HFFc6 (cell line): ENCODE results near the gene LSG1. TPM values are rescaled to one million over a fixed set of nuclear protein-coding genes. Genes with fewer than 3 reads are reported as not detected.

Experiments
- DNase-seq: peaks from one replicate; pipeline ENCODE4 v3.0.0-alpha.2; 2018
- H3K27ac Mint-ChIP-seq: 2 replicates; pipeline ENCODE4 v1.8.0; 2020; ENCODE audit warnings: mild to moderate bottlenecking, mixed read lengths
- H3K27me3 Mint-ChIP-seq: 2 replicates; pipeline ENCODE4 v1.8.0; 2021; ENCODE audit warnings: mild to moderate bottlenecking, moderate library complexity, mixed read lengths; ENCODE audit not compliant: insufficient read depth
- H3K36me3 Mint-ChIP-seq: 2 replicates; pipeline ENCODE4 v1.8.0; 2021; ENCODE audit warnings: low read depth, mixed read lengths
- H3K4me1 Mint-ChIP-seq: 2 replicates; pipeline ENCODE4 v1.8.0; 2020; ENCODE audit warnings: low read depth, mixed read lengths
- H3K4me3 Mint-ChIP-seq: 2 replicates; pipeline ENCODE4 v1.8.0; 2020; ENCODE audit warnings: mild to moderate bottlenecking, moderate library complexity, mixed read lengths
- H3K9me3 Mint-ChIP-seq: 2 replicates; pipeline ENCODE4 v1.8.0; 2020; ENCODE audit warnings: mild to moderate bottlenecking, mixed read lengths
- CTCF ChIP-seq: fragments of 200-600 bp; sonication (generic); IDR thresholded peaks from 2 replicates; pipeline ENCODE4 v1.5.0; 2021; ENCODE audit warnings: antibody characterized with exemption, mild to moderate bottlenecking
- total RNA-seq, 6 experiments: library from RNA; stranded (reverse); fragmentation: NEBNext Ultra II Directional; extraction: Animal tissue kit (Norgen Biotek cat#: 25700); gene quantifications; 2 replicates in 1 of 6; 3 replicates in 5 of 6; pipeline ENCODE4 v1.2.3, GENCODE V29; 2021

The LSG1 gene
- total RNA-seq, 6 experiments from 2014 or later: 26.4 to 31.7 (median 29.3) TPM

GRCh38 chr3:194714137-194714455 is 42.1 kb upstream of the LSG1 start:
- H3K27ac Mint-ChIP-seq: no peak overlapping the region
- no peak for DNase-seq
- no peaks in the 10 kb centered on the region for H3K9me3 Mint-ChIP-seq
- no peaks in the 10 kb centered on the region for H3K36me3 Mint-ChIP-seq
- TF ChIP-seq CTCF: no peak
- H3K27me3 Mint-ChIP-seq: peaks cover 22% of the 10 kb centered on the region
- no peak overlapping the region for H3K4me3 Mint-ChIP-seq
- peaks cover 10% of the 10 kb centered on the region for H3K4me1 Mint-ChIP-seq

GRCh38 chr3:194713299-194714136 is 41.5 kb upstream of the LSG1 start:
- H3K4me1 Mint-ChIP-seq: peaks cover 10% of the 10 kb centered on the region
- H3K4me3 Mint-ChIP-seq: no peak overlapping the region
- H3K9me3 Mint-ChIP-seq: no peaks in the 10 kb centered on the region
- no peak for TF ChIP-seq CTCF
- H3K27ac Mint-ChIP-seq: no peak overlapping the region
- peaks cover 21% of the 10 kb centered on the region for H3K27me3 Mint-ChIP-seq
- no peak for DNase-seq
- no peaks in the 10 kb centered on the region for H3K36me3 Mint-ChIP-seq

GRCh38 chr3:194711913-194712312 is 39.9 kb upstream of the LSG1 start:
- peak; percentile 92 for DNase-seq
- no peak overlapping the region; the same call in 1 of the 2 replicates for H3K27ac Mint-ChIP-seq

GRCh38 chr3:194711286-194711685 is 39.3 kb upstream of the LSG1 start:
- Mint-ChIP-seq H3K9me3 (no peaks in the 10 kb centered on the region), H3K4me3 (no peak overlapping the region), H3K4me1 (peaks cover 10% of the 10 kb centered on the region), H3K27me3 (peaks cover 21% of the 10 kb centered on the region), H3K36me3 (no peaks in the 10 kb centered on the region), H3K27ac (no peak overlapping the region)
- no peak for DNase-seq
- no peak for TF ChIP-seq CTCF

More at GRCh38 chr3:194711913-194712312, 39.9 kb upstream of the LSG1 start:
- H3K36me3 Mint-ChIP-seq: no peaks in the 10 kb centered on the region
- no peak overlapping the region for H3K4me3 Mint-ChIP-seq
- H3K27me3 Mint-ChIP-seq: peaks cover 16% of the 10 kb centered on the region
- no peak; the same call in 1 of the 2 replicates for TF ChIP-seq CTCF
- peaks cover 10% of the 10 kb centered on the region for H3K4me1 Mint-ChIP-seq
- H3K9me3 Mint-ChIP-seq: no peaks in the 10 kb centered on the region

GRCh38 chr3:194707147-194707540 is 35.2 kb upstream of the LSG1 start:
- Mint-ChIP-seq H3K4me3 (no peak overlapping the region), H3K27me3 (peaks cover 33% of the 10 kb centered on the region), H3K9me3 (no peaks in the 10 kb centered on the region), H3K4me1 (peaks cover 9% of the 10 kb centered on the region), H3K36me3 (no peaks in the 10 kb centered on the region; the same call in 1 of the 2 replicates), H3K27ac (no peak overlapping the region)
- no peak for DNase-seq
- TF ChIP-seq CTCF: no peak
